Parathyroid adenoma (tissue), 2 donors: Measurements from ENCODE around the gene PI4K2A.

Source experiments
- H2AFZ ChIP-seq: fragments of 300-600 bp; sonication (generic); one replicate; pipeline ENCODE4 v1.7.0; 2017; ENCODE audit warnings: antibody characterized with exemption, mild to moderate bottlenecking
- H3K27ac ChIP-seq: fragments of 300-600 bp; sonication (generic); one replicate; pipeline ENCODE4 v1.7.0; 2017
- H3K27me3 ChIP-seq: fragments of 300-600 bp; sonication (generic); one replicate; pipeline ENCODE4 v1.7.0; 2017; ENCODE audit warnings: low read length; ENCODE audit not compliant: control insufficient read depth, insufficient read depth
- H3K36me3 ChIP-seq: fragments of 300-600 bp; sonication (generic); one replicate; pipeline ENCODE4 v1.7.0; 2017; ENCODE audit warnings: low read length; ENCODE audit not compliant: control insufficient read depth, insufficient read depth
- H3K4me1 ChIP-seq: fragments of 300-600 bp; sonication (generic); one replicate; pipeline ENCODE4 v1.7.0; 2017; ENCODE audit warnings: control low read depth
- H3K4me2 ChIP-seq: fragments of 300-600 bp; sonication (generic); one replicate; pipeline ENCODE4 v1.7.0; 2017; ENCODE audit warnings: low read length
- H3K4me3 ChIP-seq: fragments of 300-600 bp; sonication (generic); one replicate; pipeline ENCODE4 v1.7.0; 2017; ENCODE audit warnings: low read depth, low read length
- H3K79me2 ChIP-seq: fragments of 300-600 bp; sonication (generic); one replicate; pipeline ENCODE4 v1.7.0; 2017; ENCODE audit warnings: control low read depth
- H3K9ac ChIP-seq: fragments of 300-600 bp; sonication (generic); one replicate; pipeline ENCODE4 v1.7.0; 2017; ENCODE audit warnings: mild to moderate bottlenecking
- H3K9me3 ChIP-seq: fragments of 300-600 bp; sonication (generic); one replicate; pipeline ENCODE4 v1.7.0; 2017; ENCODE audit warnings: low read length; ENCODE audit not compliant: control insufficient read depth
- CTCF ChIP-seq: fragments of 300-600 bp; sonication (generic); IDR thresholded peaks from one replicate; pipeline ENCODE4 v1.7.0; 2017; ENCODE audit warnings: antibody characterized with exemption, mild to moderate bottlenecking
- donor health status: primary hyperparathyroidism.

PI4K2A gene

GRCh38 chr10:97597778-97598177 is 42.7 kb upstream of the PI4K2A start:
- Histone ChIP-seq H2AFZ (no peak overlapping the region), H3K4me1 (no peaks in the 10 kb centered on the region), H3K79me2 (peaks cover 3% of the 10 kb centered on the region), H3K4me3 (no peak overlapping the region), H3K9ac (no peak overlapping the region), H3K27me3 (no peaks in the 10 kb centered on the region), H3K9me3 (no peaks in the 10 kb centered on the region), H3K4me2 (no peak overlapping the region), H3K36me3 (no peaks in the 10 kb centered on the region), H3K27ac (no peak overlapping the region)
- TF ChIP-seq CTCF, result no peak

DNA sequence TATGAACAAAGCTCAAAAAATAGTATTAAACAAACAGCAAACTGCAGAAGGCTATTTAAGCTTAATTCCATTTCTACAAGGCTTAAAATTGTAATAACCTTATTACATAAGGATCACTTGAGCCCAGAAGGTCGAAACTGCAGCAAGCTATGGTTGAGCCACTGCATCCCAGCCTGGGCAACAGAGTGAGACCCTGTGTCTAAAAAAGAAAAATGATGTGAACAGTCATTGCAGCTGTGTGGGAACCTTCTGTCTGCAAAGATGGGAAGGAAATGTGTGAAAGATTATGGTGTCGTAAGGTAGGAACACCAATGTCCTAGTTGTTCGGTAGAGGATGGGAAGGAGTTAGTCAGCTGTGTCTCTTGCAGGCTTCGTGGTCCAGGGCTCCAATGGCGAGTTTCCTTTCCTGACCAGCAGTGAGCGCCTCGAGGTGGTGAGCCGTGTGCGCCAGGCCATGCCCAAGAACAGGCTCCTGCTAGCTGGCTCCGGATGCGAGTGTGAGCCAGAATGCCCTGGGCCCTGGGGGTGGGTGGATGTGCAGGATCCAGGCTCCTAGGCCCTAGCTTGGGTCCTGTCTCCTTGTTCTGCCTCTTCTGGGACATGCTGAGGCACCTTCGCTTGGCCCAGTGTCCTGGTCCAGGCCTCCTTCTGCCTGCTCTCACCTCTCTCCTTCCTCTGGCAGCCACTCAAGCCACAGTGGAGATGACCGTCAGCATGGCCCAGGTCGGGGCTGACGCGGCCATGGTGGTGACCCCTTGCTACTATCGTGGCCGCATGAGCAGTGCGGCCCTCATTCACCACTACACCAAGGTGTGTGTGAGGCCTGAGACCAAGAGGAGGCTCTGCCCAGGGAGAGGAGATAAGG is 41.8 kb upstream of the PI4K2A start:
- Histone ChIP-seq H2AFZ (no peak overlapping the region), H3K27ac (no peak overlapping the region), H3K9ac (no peak overlapping the region), H3K36me3 (no peaks in the 10 kb centered on the region), H3K79me2 (peaks cover 3% of the 10 kb centered on the region), H3K4me2 (no peak overlapping the region), H3K9me3 (no peaks in the 10 kb centered on the region), H3K4me3 (no peak overlapping the region), H3K4me1 (no peaks in the 10 kb centered on the region), H3K27me3 (no peaks in the 10 kb centered on the region)
- no peak for TF ChIP-seq CTCF

- H2AFZ ChIP-seq, result no peak overlapping the region
- H3K9me3 ChIP-seq, result no peaks in the 10 kb centered on the region
- no peaks in the 10 kb centered on the region for H3K27me3 ChIP-seq
- no peak overlapping the region for H3K9ac ChIP-seq
- TF ChIP-seq CTCF, result no peak
- no peak overlapping the region for H3K4me3 ChIP-seq
- peaks cover 3% of the 10 kb centered on the region for H3K79me2 ChIP-seq
- no peaks in the 10 kb centered on the region for H3K36me3 ChIP-seq
- H3K4me1 ChIP-seq, result no peaks in the 10 kb centered on the region
- no peak overlapping the region for H3K27ac ChIP-seq
- H3K4me2 ChIP-seq, result no peak overlapping the region
These were observed 41.2 kb upstream of the PI4K2A start for GRCh38 chr10:97599272-97599619.

GRCh38 chr10:97600616-97601015 is 39.9 kb upstream of the PI4K2A start:
- H3K27ac ChIP-seq, result no peak overlapping the region
- H2AFZ ChIP-seq, result no peak overlapping the region
- H3K4me2 ChIP-seq, result no peak overlapping the region
- no peak for TF ChIP-seq CTCF
- H3K9me3 ChIP-seq, result no peaks in the 10 kb centered on the region
- H3K79me2 ChIP-seq, result peaks cover 3% of the 10 kb centered on the region
- H3K4me1 ChIP-seq, result no peaks in the 10 kb centered on the region
- no peak overlapping the region for H3K9ac ChIP-seq
- H3K27me3 ChIP-seq, result no peaks in the 10 kb centered on the region
- no peaks in the 10 kb centered on the region for H3K36me3 ChIP-seq
- no peak overlapping the region for H3K4me3 ChIP-seq
